ENCODE data around the gene CENPU. TPM values are rescaled to one million over a fixed set of nuclear protein-coding genes. Genes with fewer than 3 reads are reported as not detected.

The CENPU gene
- total and polyA plus RNA-seq, 2 of the 13 experiments (the other 11 are each of a cell fraction or from before 2014, with no cell fraction given): 11.7 to 35.8 TPM

DNA sequence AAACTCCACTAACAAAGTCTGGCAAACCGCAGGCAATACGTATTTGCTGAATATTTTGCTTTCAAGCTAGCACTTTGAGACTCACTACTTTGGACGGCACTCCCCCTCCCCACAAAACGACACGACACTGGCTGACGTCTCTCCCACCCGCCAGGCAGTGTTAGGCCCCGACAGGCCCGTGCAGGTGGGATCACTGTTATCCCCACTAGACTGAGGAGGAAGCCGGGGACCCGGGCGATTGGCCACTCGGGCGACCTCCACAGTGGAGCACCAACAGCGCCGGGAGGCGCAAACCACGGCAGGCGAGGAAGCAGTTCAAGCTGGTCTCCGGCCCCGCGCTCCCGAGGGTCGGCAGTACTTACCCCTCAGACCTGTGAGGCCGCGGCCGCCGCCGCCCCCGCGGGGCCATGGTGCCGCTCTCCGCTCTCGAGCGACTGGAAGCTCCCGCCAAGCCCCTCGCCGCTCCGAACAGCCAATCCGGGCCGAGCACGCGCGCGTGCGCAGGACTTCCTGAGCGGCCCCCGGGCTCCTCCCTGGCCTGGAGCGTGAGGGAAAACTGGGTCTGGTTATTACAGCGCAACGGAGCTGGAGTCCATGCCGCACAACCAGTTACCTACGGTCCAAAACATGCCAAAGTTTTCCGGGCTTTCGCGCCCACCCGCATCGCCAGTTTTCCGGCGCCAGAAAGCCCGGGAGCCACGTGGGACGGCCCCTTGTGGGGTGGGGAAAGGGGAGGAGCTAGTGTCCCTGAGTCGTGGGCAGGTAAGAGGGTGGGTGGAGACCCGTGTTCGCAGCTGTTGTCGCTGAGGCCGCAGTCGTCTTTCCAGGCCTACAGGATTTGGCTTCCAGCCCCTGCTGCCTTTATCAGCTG, at the start of gene CENPU (continued):
- TF ChIP-seq NPAS2 (CRISPR knock-in tag; IDR thresholded peaks at IDR 0.05; ENCODE audit: borderline replicate concordance) (no peak), PHF20 (CRISPR knock-in tag; IDR thresholded peaks at IDR 0.05) (peak; percentile 76), ZNF432 (CRISPR knock-in tag; IDR thresholded peaks at IDR 0.05; ENCODE audit: borderline replicate concordance) (no peak), ZNF354B (CRISPR knock-in tag; IDR thresholded peaks at IDR 0.05) (peak; percentile 98), SNAPC4 (CRISPR knock-in tag; IDR thresholded peaks at IDR 0.05) (peak; percentile 95), HDAC2 (CRISPR knock-in tag; IDR thresholded peaks at IDR 0.05) (peak; percentile 94; the same call in 1 of the 2 replicates), ZSCAN9 (CRISPR knock-in tag; IDR thresholded peaks at IDR 0.05; ENCODE audit: borderline replicate concordance) (peak; percentile 97), SSRP1 (CRISPR knock-in tag; IDR thresholded peaks at IDR 0.05) (0 out of 2 replicates have a peak, but pooled peaks have one; percentile 51), SMARCE1 (IDR thresholded peaks at IDR 0.05; ENCODE audit: borderline replicate concordance) (no peak), MIXL1 (CRISPR knock-in tag; IDR thresholded peaks at IDR 0.05) (peak; percentile 98), BCL6 (CRISPR knock-in tag; IDR thresholded peaks at IDR 0.05) (peak; percentile 81; the same call in 1 of the 2 replicates), ZSCAN12 (CRISPR knock-in tag; IDR thresholded peaks at IDR 0.05) (no peak; the same call in 1 of the 2 replicates), ZNF292 (CRISPR knock-in tag; IDR thresholded peaks at IDR 0.05; ENCODE audit: borderline replicate concordance, low read depth) (peak; percentile 83), HNF1A (IDR thresholded peaks at IDR 0.05; ENCODE audit: low read depth) (0 out of 2 replicates have a peak, but pooled peaks have one; percentile 27), HNF1A (CRISPR knock-in tag; IDR thresholded peaks at IDR 0.05; ENCODE audit: borderline replicate concordance) (peak; percentile 93; the same call in 1 of the 2 replicates), DPF2 (CRISPR knock-in tag; IDR thresholded peaks at IDR 0.05; ENCODE audit: borderline replicate concordance, low read depth) (no peak)
- TF ChIP-seq, protein P1, sequence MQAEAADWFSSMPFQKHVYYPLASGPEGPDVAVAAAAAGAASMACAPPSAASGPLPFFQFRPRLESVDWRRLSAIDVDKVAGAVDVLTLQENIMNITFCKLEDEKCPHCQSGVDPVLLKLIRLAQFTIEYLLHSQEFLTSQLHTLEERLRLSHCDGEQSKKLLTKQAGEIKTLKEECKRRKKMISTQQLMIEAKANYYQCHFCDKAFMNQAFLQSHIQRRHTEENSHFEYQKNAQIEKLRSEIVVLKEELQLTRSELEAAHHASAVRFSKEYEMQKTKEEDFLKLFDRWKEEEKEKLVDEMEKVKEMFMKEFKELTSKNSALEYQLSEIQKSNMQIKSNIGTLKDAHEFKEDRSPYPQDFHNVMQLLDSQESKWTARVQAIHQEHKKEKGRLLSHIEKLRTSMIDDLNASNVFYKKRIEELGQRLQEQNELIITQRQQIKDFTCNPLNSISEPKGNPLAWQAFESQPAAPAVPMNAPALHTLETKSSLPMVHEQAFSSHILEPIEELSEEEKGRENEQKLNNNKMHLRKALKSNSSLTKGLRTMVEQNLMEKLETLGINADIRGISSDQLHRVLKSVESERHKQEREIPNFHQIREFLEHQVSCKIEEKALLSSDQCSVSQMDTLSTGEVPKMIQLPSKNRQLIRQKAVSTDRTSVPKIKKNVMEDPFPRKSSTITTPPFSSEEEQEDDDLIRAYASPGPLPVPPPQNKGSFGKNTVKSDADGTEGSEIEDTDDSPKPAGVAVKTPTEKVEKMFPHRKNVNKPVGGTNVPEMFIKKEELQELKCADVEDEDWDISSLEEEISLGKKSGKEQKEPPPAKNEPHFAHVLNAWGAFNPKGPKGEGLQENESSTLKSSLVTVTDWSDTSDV (CRISPR knock-in tag; IDR thresholded peaks at IDR 0.05): no peak
